Thoracic aorta (tissue), 2 donors: ENCODE measurements around the gene SDK1. TPM values are rescaled to one million over a fixed set of nuclear protein-coding genes. Genes with fewer than 3 reads are reported as not detected.

Source experiments
- ATAC-seq: fragments of 150-250 bp; one replicate; pipeline ENCODE4 v1.8.0; 2017; ENCODE audit warnings: low read depth; ENCODE audit not compliant: insufficient number of reproducible peaks, low FRiP score
- DNase-seq: peaks from one replicate; pipeline ENCODE4 v3.0.0-alpha.2; 2020; ENCODE audit warnings: low spot score
- H3K27ac ChIP-seq, 2 donors: fragments of 200-600 bp; sonication (generic); 1 replicate in 1 of 2; 2 replicates in 1 of 2; pipeline ENCODE4 v1.5.1; 2016; ENCODE audit warnings: mild to moderate bottlenecking in 2 of 2, moderate library complexity in 2 of 2
- H3K27me3 ChIP-seq: fragments of 200-600 bp; sonication (generic); replicated peaks from 2 replicates; pipeline ENCODE4 v1.6.0; 2016; ENCODE audit warnings: mild to moderate bottlenecking; ENCODE audit not compliant: insufficient read depth
- H3K36me3 ChIP-seq: fragments of 200-600 bp; sonication (generic); one replicate; pipeline ENCODE4 v1.5.1; 2016
- H3K4me1 ChIP-seq, 2 donors: fragments of 200-600 bp; sonication (generic); 1 replicate in 1 of 2; 2 replicates in 1 of 2; pipeline versions ENCODE4 v1.5.1 to v1.6.0; 2016; ENCODE audit warnings: low read depth in 2 of 2, mild to moderate bottlenecking in 1 of 2; ENCODE audit not compliant: control insufficient read depth in 1 of 2
- H3K4me3 ChIP-seq: fragments of 200-600 bp; sonication (generic); 2 replicates; pipeline ENCODE4 v1.5.1; 2016; ENCODE audit warnings: mild to moderate bottlenecking
- H3K9me3 ChIP-seq: fragments of 200-600 bp; sonication (generic); 2 replicates; pipeline ENCODE4 v1.5.1; 2016
- total RNA-seq, 2 donors: library from RNA; depleted of rRNA; stranded (reverse); fragments of >200 nt; gene quantifications; one replicate each; pipeline versions ENCODE4 v1.1.0 to v1.2.3, GENCODE V29; 2016
- TF ChIP-seq, protein P1 (sequence below): fragments of 200-600 bp; sonication (generic); IDR thresholded peaks from one replicate; pipeline ENCODE4 v1.5.1; 2019; ENCODE audit warnings: antibody characterized with exemption

Gene SDK1
- total RNA-seq, 2 donors from 2014 or later: 27.5 to 29.2 TPM

DNA sequence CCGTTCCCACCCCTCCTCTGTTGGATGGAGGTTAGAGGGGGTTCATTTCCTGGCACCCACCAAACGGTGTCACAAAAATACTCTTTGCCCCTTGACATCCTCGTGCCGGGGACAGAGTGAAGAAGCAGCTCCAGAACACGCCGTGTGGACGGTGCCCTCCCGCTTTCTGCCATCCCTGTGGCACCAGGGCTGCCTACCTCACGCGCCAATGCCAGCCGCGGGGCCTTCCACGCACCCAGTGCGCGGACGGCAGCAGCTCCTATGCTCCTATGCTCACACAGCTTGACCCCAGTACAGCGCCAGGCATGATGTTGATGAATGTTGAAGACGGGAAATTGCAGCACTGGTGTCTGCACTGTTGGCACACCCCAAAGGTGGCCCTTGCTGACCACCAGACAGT is 873.8 kb downstream of the SDK1 start:
- no peaks in the 10 kb centered on the region for H3K9me3 ChIP-seq
- H3K27ac ChIP-seq: no peak overlapping the region
- ATAC-seq: no peak
- no peaks in the 10 kb centered on the region for H3K4me1 ChIP-seq
- no peak for DNase-seq
- no peak overlapping the region for H3K4me3 ChIP-seq
- H3K36me3 ChIP-seq: peaks cover 3% of the 10 kb centered on the region
- TF ChIP-seq, protein P1, sequence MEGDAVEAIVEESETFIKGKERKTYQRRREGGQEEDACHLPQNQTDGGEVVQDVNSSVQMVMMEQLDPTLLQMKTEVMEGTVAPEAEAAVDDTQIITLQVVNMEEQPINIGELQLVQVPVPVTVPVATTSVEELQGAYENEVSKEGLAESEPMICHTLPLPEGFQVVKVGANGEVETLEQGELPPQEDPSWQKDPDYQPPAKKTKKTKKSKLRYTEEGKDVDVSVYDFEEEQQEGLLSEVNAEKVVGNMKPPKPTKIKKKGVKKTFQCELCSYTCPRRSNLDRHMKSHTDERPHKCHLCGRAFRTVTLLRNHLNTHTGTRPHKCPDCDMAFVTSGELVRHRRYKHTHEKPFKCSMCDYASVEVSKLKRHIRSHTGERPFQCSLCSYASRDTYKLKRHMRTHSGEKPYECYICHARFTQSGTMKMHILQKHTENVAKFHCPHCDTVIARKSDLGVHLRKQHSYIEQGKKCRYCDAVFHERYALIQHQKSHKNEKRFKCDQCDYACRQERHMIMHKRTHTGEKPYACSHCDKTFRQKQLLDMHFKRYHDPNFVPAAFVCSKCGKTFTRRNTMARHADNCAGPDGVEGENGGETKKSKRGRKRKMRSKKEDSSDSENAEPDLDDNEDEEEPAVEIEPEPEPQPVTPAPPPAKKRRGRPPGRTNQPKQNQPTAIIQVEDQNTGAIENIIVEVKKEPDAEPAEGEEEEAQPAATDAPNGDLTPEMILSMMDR: no peak
- H3K27me3 ChIP-seq: no peaks in the 10 kb centered on the region

DNA sequence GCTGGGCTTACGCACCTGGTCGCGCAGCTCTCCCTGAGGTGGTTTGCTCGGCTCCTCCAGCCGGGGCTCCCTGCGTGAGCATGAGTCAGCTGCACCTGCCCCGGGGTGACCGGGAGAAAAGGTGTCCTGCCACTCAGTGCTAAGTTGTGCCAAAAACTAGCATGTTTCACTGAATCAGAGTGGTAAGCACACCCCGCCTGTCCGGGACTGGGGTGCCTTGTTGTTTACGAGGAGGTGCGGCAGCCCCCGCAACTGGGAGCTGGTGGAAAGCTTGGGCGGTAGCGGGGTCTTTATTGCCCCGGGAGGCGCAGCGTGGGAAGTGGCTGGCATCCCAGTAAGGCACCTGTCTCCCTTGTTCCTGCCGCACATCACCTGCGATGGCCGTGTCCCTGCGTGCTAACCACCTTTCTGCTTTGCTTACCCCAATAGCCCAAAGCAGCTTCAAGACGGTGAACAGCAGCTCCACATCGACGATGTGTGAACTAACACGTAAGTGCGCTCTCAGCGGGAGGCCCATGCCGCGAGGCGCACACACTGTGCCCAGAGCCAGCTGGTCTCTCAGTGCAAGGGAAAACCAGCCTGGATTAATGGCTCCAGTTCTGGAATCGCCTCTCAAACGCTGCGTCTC is 874.4 kb downstream of the SDK1 start:
- Histone ChIP-seq H3K4me3 (no peak overlapping the region), H3K4me1 (no peaks in the 10 kb centered on the region), H3K9me3 (no peaks in the 10 kb centered on the region), H3K27me3 (no peaks in the 10 kb centered on the region), H3K36me3 (peaks cover 3% of the 10 kb centered on the region), H3K27ac (no peak overlapping the region)
- ATAC-seq (no peak), DNase-seq (no peak)
- TF ChIP-seq, protein P1: no peak

DNA sequence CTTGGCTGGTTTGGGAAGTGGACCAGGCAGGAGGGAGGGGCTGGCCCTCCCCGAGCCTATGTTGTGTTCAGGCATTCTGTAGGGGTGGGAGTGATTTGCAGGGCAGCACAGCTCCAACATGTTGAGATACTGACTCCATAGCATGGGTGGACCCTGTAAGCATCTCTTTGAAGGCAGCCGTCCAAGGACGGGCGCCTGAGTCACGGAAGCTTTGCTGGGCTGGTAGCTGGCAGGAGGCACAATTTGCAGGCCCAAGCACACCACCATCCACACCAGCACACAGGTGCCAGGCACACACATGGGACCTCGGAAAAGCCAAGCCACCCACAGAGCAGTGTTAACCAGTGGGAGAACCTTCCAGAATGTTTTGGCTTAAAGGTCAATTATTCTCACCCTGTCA is 875.9 kb downstream of the SDK1 start:
- TF ChIP-seq, protein P1: no peak
- Histone ChIP-seq H3K27ac (no peak overlapping the region), H3K9me3 (no peaks in the 10 kb centered on the region), H3K4me1 (no peaks in the 10 kb centered on the region), H3K36me3 (peaks cover 3% of the 10 kb centered on the region), H3K4me3 (no peak overlapping the region), H3K27me3 (no peaks in the 10 kb centered on the region)
- ATAC-seq: no peak
- DNase-seq: no peak

DNA sequence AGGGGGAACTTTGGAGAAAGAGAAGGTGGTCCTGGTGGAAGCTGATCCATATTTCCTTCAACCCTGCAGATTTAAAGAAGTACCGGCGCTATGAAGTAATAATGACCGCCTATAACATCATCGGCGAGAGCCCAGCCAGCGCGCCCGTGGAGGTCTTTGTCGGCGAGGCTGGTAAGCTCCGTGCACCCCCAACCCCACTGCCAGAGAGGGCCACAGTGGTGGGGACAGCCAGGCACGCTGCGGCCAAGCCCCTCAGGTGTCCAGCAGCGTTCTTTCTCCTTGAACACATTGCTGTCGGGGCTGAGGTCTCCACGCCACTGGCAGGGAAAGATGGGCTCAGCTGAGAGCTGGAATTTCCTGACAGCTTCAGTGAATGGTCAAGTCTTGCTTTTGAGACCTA is 877.4 kb downstream of the SDK1 start:
- no peak for DNase-seq

DNA sequence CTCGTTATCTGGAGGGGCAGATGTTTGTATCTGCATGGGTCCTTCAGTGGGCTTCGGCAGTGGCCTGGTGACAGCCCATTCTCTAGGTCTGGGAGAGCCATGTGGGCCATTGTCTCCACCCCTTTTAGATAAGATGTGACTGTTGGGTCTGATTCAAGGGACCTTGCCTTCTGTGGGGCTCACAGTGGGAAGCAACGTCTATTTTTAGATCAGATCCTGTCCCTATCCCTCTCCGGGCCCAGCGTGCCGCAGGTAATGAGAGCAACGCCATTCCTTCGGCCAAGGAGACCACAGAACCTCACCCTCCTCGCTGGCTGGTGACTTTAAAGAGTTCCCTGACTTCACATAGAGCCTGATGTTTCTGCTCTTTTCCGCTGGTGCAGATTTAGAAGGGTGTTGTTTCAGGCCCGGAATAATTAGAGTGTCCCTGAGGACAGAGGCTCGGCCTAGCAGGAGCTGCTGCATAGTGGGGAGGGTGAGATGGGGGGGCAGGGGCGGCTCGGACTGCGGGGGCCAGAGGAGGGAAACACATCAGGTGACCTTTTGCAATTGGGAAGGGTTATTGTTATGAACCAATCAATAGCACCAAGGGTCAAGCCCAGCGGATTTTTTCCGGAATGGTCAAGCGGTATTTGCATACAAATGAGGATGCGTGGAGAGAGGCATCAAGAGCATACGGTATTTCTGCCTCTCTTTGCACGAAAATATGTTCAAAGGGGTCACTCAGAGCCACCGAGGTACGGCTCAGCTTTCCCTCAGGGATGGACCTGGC is 878.0 kb downstream of the SDK1 start:
- DNase-seq: no peak
- TF ChIP-seq, protein P1: no peak

More for the DNA sequence above, 877.4 kb downstream of the SDK1 start:
- TF ChIP-seq, protein P1: no peak
- peaks cover 3% of the 10 kb centered on the region for H3K36me3 ChIP-seq
- H3K9me3 ChIP-seq: no peaks in the 10 kb centered on the region
- no peaks in the 10 kb centered on the region for H3K27me3 ChIP-seq
- ATAC-seq: no peak
- no peak overlapping the region for H3K27ac ChIP-seq
- H3K4me3 ChIP-seq: no peak overlapping the region
- H3K4me1 ChIP-seq: peaks cover 0 to 14% of the 10 kb centered on the region in 2 donors

More for the DNA sequence above, 878.0 kb downstream of the SDK1 start:
- Histone ChIP-seq H3K27me3 (no peaks in the 10 kb centered on the region), H3K4me3 (no peak overlapping the region), H3K27ac (no peak overlapping the region), H3K9me3 (no peaks in the 10 kb centered on the region), H3K4me1 (peaks cover 0 to 20% of the 10 kb centered on the region in 2 donors), H3K36me3 (peaks cover 3% of the 10 kb centered on the region)
- ATAC-seq: no peak
